ENCODE data around the gene USP43. TPM values are rescaled to one million over a fixed set of nuclear protein-coding genes. Genes with fewer than 3 reads are reported as not detected.

USP43 gene
- polyA plus RNA-seq, 1 donor (not counting 4 experiments of a cell fraction or from before 2014, with no cell fraction given) = 2.2 TPM

DNA sequence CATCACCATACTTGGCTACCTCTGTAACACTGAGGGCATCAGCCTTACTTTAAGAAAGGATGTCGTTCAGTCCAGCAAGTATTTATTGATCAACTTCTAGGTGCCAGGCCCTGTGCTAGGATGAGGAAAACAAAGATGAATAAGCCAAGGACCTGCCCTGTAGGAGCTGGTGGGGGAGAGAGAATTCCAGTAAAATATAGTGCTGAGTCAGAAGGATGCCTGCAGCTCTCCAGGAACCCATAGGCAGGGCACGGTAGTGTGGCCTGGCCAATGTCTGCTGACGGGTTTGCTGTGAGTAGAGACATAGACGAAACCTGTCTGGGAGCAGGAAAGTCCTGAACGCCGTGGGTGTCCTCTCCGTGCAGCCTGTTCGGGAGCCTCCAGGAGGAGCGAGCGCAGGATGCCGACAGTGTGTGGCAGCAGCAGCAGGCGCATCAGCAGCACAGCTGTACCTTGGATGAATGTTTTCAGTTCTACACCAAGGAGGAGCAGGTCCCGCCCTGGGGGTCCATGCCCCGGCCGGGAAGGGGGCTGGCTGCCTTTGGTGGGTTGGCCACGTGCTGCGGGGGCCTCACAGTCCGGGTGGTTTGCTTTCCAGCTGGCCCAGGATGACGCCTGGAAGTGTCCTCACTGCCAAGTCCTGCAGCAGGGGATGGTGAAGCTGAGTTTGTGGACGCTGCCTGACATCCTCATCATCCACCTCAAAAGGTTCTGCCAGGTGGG is 55.6 kb downstream of the USP43 start:
- no peaks in the 10 kb centered on the region for H3K79me2 ChIP-seq (ENCODE audit: control insufficient read depth, insufficient read depth, low read length)
- H3K36me3 ChIP-seq (ENCODE audit: control insufficient read depth in 2 of 2, extremely low read depth in 1 of 2, insufficient read depth in 2 of 2, low read length in 2 of 2) = peaks cover 14 to 16% of the 10 kb centered on the region in 2 experiments
- H3K4me3 ChIP-seq (ENCODE audit: control insufficient read depth in 2 of 3, extremely low read depth in 1 of 3, insufficient read depth in 2 of 3, low read depth in 1 of 3, low read length in 3 of 3) = no peak overlapping the region
- no peak for DNase-seq (ENCODE audit: low read depth, low spot score)
- H3K9me1 ChIP-seq (ENCODE audit: control insufficient read depth, extremely low read depth, insufficient read depth, low read length) = no peaks in the 10 kb centered on the region
- no peak overlapping the region for H2AFZ ChIP-seq (ENCODE audit: control insufficient read depth, low read length)
- H3K9me3 ChIP-seq (ENCODE audit: control insufficient read depth, low read depth, low read length) = no peaks in the 10 kb centered on the region
- H3K4me2 ChIP-seq (ENCODE audit: control insufficient read depth, extremely low read depth, insufficient read depth, low read depth, low read length) = no peak overlapping the region
- FAIRE-seq = no peak
- dilution Hi-C loops (cut with MboI; ENCODE audit: extremely low pct_ligation_motif_present, low sequenced_read_pairs) = no loop called here
- no peak overlapping the region for H3K27ac ChIP-seq (ENCODE audit: control insufficient read depth, insufficient read depth, low read length)
- no peaks in the 10 kb centered on the region for H4K20me1 ChIP-seq (ENCODE audit: control insufficient read depth, extremely low read depth, insufficient read depth, low read length)
- TF ChIP-seq, protein P1, sequence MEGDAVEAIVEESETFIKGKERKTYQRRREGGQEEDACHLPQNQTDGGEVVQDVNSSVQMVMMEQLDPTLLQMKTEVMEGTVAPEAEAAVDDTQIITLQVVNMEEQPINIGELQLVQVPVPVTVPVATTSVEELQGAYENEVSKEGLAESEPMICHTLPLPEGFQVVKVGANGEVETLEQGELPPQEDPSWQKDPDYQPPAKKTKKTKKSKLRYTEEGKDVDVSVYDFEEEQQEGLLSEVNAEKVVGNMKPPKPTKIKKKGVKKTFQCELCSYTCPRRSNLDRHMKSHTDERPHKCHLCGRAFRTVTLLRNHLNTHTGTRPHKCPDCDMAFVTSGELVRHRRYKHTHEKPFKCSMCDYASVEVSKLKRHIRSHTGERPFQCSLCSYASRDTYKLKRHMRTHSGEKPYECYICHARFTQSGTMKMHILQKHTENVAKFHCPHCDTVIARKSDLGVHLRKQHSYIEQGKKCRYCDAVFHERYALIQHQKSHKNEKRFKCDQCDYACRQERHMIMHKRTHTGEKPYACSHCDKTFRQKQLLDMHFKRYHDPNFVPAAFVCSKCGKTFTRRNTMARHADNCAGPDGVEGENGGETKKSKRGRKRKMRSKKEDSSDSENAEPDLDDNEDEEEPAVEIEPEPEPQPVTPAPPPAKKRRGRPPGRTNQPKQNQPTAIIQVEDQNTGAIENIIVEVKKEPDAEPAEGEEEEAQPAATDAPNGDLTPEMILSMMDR (optimal IDR thresholded peaks at IDR 0.05 in 1 of 3, IDR thresholded peaks at IDR 0.05 in 1 of 3, conservative IDR thresholded peaks at IDR 0.05 in 1 of 3; ENCODE audit: extremely low read depth in 1 of 3, insufficient read depth in 2 of 3, low read length in 3 of 3) = no peak
- no peak for TF ChIP-seq EZH2 (IDR thresholded peaks at IDR 0.05; ENCODE audit: low read length)
- no peaks in the 10 kb centered on the region for H3K27me3 ChIP-seq (ENCODE audit: control insufficient read depth, extremely low read depth, insufficient read depth, low read length)
- no peak overlapping the region for H3K9ac ChIP-seq (ENCODE audit: control insufficient read depth, extremely low read depth, insufficient read depth, low read length)
- H3K4me1 ChIP-seq (ENCODE audit: control insufficient read depth, extremely low read depth, insufficient read depth, low read length) = no peaks in the 10 kb centered on the region

DNA sequence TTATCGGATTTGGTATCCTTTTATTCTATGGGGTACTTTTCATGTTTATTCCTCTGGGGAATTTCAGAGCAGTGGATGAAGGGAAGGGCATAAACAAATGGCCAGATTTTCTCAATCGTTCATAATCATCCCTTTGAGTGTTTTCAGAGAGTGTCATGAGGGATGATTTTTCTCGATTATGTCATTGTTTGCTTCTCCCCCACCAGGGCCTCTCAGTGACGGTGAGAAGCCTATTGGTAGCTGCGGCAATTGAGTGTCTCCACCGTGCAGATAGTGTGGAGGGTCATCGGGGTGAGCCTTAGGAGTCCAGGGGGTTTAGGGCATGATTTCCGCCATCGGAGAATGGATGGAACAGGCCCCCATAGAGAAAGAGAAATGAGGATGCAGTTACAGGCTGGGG is 57.2 kb downstream of the USP43 start:
- no peaks in the 10 kb centered on the region for H3K27me3 ChIP-seq (ENCODE audit: control insufficient read depth, extremely low read depth, insufficient read depth, low read length)
- no peaks in the 10 kb centered on the region for H3K4me1 ChIP-seq (ENCODE audit: control insufficient read depth, extremely low read depth, insufficient read depth, low read length)
- FAIRE-seq (no peak), DNase-seq (ENCODE audit: low read depth, low spot score) (no peak)
- H3K9ac ChIP-seq (ENCODE audit: control insufficient read depth, extremely low read depth, insufficient read depth, low read length) = no peak overlapping the region
- no peaks in the 10 kb centered on the region for H3K9me1 ChIP-seq (ENCODE audit: control insufficient read depth, extremely low read depth, insufficient read depth, low read length)
- no peaks in the 10 kb centered on the region for H3K9me3 ChIP-seq (ENCODE audit: control insufficient read depth, low read depth, low read length)
- no peaks in the 10 kb centered on the region for H3K79me2 ChIP-seq (ENCODE audit: control insufficient read depth, insufficient read depth, low read length)
- TF ChIP-seq EZH2 (IDR thresholded peaks at IDR 0.05; ENCODE audit: low read length) = no peak
- dilution Hi-C loops (cut with MboI; ENCODE audit: extremely low pct_ligation_motif_present, low sequenced_read_pairs) = no loop called here
- H2AFZ ChIP-seq (ENCODE audit: control insufficient read depth, low read length) = no peak overlapping the region
- H3K4me3 ChIP-seq (ENCODE audit: control insufficient read depth in 2 of 3, extremely low read depth in 1 of 3, insufficient read depth in 2 of 3, low read depth in 1 of 3, low read length in 3 of 3) = no peak overlapping the region
- H3K4me2 ChIP-seq (ENCODE audit: control insufficient read depth, extremely low read depth, insufficient read depth, low read depth, low read length) = no peak overlapping the region
- peaks cover 14% of the 10 kb centered on the region in 2 experiments for H3K36me3 ChIP-seq (ENCODE audit: control insufficient read depth in 2 of 2, extremely low read depth in 1 of 2, insufficient read depth in 2 of 2, low read length in 2 of 2)
- H4K20me1 ChIP-seq (ENCODE audit: control insufficient read depth, extremely low read depth, insufficient read depth, low read length) = no peaks in the 10 kb centered on the region
- H3K27ac ChIP-seq (ENCODE audit: control insufficient read depth, insufficient read depth, low read length) = no peak overlapping the region

Data from keratinocyte (primary cell).